Neural cell (in vitro differentiated cells): ENCODE measurements around the gene OGFR.

Experiments used
- CTCF ChIP-seq: fragments of 450-650 bp; IDR thresholded peaks from 2 replicates; pipeline ENCODE4 v1.5.1; 2014; ENCODE audit warnings: antibody characterized with exemption, mild to moderate bottlenecking, moderate library complexity; ENCODE audit not compliant: poor library complexity, severe bottlenecking
- EP300 ChIP-seq: fragments of 450-650 bp; conservative IDR thresholded peaks from 2 replicates; pipeline ENCODE4 v1.6.1; 2014; ENCODE audit warnings: antibody characterized with exemption, mild to moderate bottlenecking, moderate library complexity; ENCODE audit not compliant: poor library complexity, severe bottlenecking
- EZH2 ChIP-seq: fragments of 200-600, 300-800 bp; shearing (Covaris generic), sonication (generic); IDR thresholded peaks from 2 replicates; pipeline ENCODE4 v1.6.1; 2014; ENCODE audit warnings: antibody characterized with exemption, low read length, borderline replicate concordance, mild to moderate bottlenecking; ENCODE audit not compliant: insufficient read depth, poor library complexity, severe bottlenecking
- MXI1 ChIP-seq: fragments of 450-650 bp; conservative IDR thresholded peaks from 2 replicates; pipeline ENCODE4 v1.6.1; 2014; ENCODE audit warnings: antibody characterized with exemption, mild to moderate bottlenecking; ENCODE audit not compliant: poor library complexity, severe bottlenecking
- RAD21 ChIP-seq: fragments of 450-650 bp; conservative IDR thresholded peaks from 2 replicates; pipeline ENCODE4 v1.6.1; 2014; ENCODE audit warnings: antibody characterized with exemption, mild to moderate bottlenecking, moderate library complexity
- REST ChIP-seq: IDR thresholded peaks from 2 replicates; pipeline ENCODE4 v1.6.1; 2012; ENCODE audit warnings: borderline replicate concordance
- SMC3 ChIP-seq: fragments of 450-650 bp; conservative IDR thresholded peaks from 2 replicates; pipeline ENCODE4 v1.6.1; 2014; ENCODE audit warnings: antibody characterized with exemption, mild to moderate bottlenecking, moderate library complexity; ENCODE audit not compliant: poor library complexity
- TAF1 ChIP-seq: IDR thresholded peaks from 2 replicates; pipeline ENCODE4 v1.6.1; 2012; ENCODE audit warnings: low read depth

- TF ChIP-seq EP300 (no peak), CTCF (no peak), REST (no peak), EZH2 (no peak), MXI1 (no peak), RAD21 (no peak), TAF1 (no peak), SMC3 (no peak)
Measured at GRCh38 chr20:62800314-62801259, 4.0 kb upstream of the OGFR start.
